Esophagus squamous epithelium (tissue), 4 donors: ENCODE results near the gene TMTC1.
"Not testable (repeated sequence)": the region's sequence is repeated elsewhere in the genome, so short reads cannot be mapped to it uniquely, and the experiment has no call there.

ENCODE experiments used
- CTCF ChIP-seq, 6 experiments: fragments of 450-650 bp in 4 of 6; fragments of 200-600 bp in 2 of 6; sonication (generic) in 2 of 6; IDR thresholded peaks; one replicate each; pipeline ENCODE4 v1.5.1; 2016 to 2019; ENCODE audit warnings: antibody characterized with exemption in 6 of 6, mild to moderate bottlenecking in 4 of 6, moderate library complexity in 4 of 6
- POLR2A ChIP-seq, 4 donors: fragments of 450-650 bp; IDR thresholded peaks; one replicate each; pipeline ENCODE4 v1.6.1; 2017; ENCODE audit warnings: antibody characterized with exemption in 4 of 4, mild to moderate bottlenecking in 4 of 4, moderate library complexity in 3 of 4

- not testable (repeated sequence) for TF ChIP-seq CTCF, POLR2A (IDR thresholded peaks at IDR 0.05)
These were observed 228.3 kb downstream of the TMTC1 start for GRCh38 chr12:29555451-29555850.
